CD4-positive, alpha-beta T cell (primary cell): Measurements from ENCODE around the gene COL7A1. TPM values are rescaled to one million over a fixed set of nuclear protein-coding genes. Genes with fewer than 3 reads are reported as not detected.
A peak's percentile ranks its signal among the peaks of the same experiment; 100 is the strongest.

ENCODE experiments used
- ATAC-seq: fragments of 200-7000 bp; cut with Tn5 transposase; one replicate; pipeline ENCODE4 v1.10.0; 2022; ENCODE audit warnings: mild to moderate bottlenecking; ENCODE audit not compliant: poor library complexity
- CTCF ChIA-PET: fragments of 350-600 bp; sonication (Branson Sonifier 250); formaldehyde crosslinking; loops from one replicate; lab custom pipeline; 2021; ENCODE audit warnings: antibody characterized with exemption, inconsistent platforms; lab: Charles Lee
- POLR2A ChIA-PET: fragments of 350-600 bp; sonication (Branson Sonifier 250); formaldehyde crosslinking; loops from one replicate; lab custom pipeline; 2021; ENCODE audit warnings: antibody characterized with exemption, inconsistent platforms; lab: Charles Lee
- DNase-seq, 14 experiments: peaks; one replicate each; pipeline ENCODE4 v3.0.0-alpha.2; 2013 to 2020; ENCODE audit warnings: mixed read lengths in 2 of 14
- H3K27ac ChIP-seq, 2 donors: one replicate each; pipeline versions ENCODE4 v1.5.1 to v1.7.0; 2013; ENCODE audit warnings: low read length in 2 of 2, low read depth in 1 of 2, mild to moderate bottlenecking in 1 of 2
- H3K27me3 ChIP-seq, 2 experiments: 1 replicate in 1 of 2; 2 replicates in 1 of 2; pipeline versions ENCODE4 v1.6.1 to v1.7.0; 2013; ENCODE audit warnings: low read length in 2 of 2, control low read depth in 1 of 2, mild to moderate bottlenecking in 1 of 2, moderate library complexity in 1 of 2; ENCODE audit not compliant: insufficient read depth in 2 of 2, control insufficient read depth in 1 of 2
- H3K36me3 ChIP-seq: one replicate; pipeline ENCODE4 v1.6.1; 2013; ENCODE audit warnings: low read length, control low read depth; ENCODE audit not compliant: insufficient read depth
- H3K4me1 ChIP-seq: one replicate; pipeline ENCODE4 v1.6.1; 2013; ENCODE audit warnings: low read length, control low read depth; ENCODE audit not compliant: insufficient read depth
- H3K4me3 ChIP-seq: one replicate; pipeline ENCODE4 v1.5.1; 2013; ENCODE audit warnings: mild to moderate bottlenecking, low read length, moderate library complexity
- H3K9me3 ChIP-seq, 2 experiments: 1 replicate in 1 of 2; 2 replicates in 1 of 2; pipeline versions ENCODE4 v1.6.1 to v1.7.0; 2013; ENCODE audit warnings: low read length in 2 of 2, mild to moderate bottlenecking in 2 of 2, control low read depth in 1 of 2, moderate library complexity in 1 of 2; ENCODE audit not compliant: control insufficient read depth in 1 of 2, insufficient read depth in 1 of 2
- H3K27ac Mint-ChIP-seq: one replicate; pipeline ENCODE4 v1.8.0; 2020; ENCODE audit warnings: mixed read lengths
- H3K27me3 Mint-ChIP-seq: one replicate; pipeline ENCODE4 v1.8.0; 2021; ENCODE audit warnings: mixed read lengths
- H3K36me3 Mint-ChIP-seq: one replicate; pipeline ENCODE4 v1.8.0; 2021; ENCODE audit warnings: low read depth, mixed read lengths
- H3K4me1 Mint-ChIP-seq: one replicate; pipeline ENCODE4 v1.8.0; 2021; ENCODE audit warnings: low read depth, mixed read lengths
- H3K4me3 Mint-ChIP-seq: one replicate; pipeline ENCODE4 v1.8.0; 2020; ENCODE audit warnings: mild to moderate bottlenecking, mixed read lengths
- H3K9me3 Mint-ChIP-seq: one replicate; pipeline ENCODE4 v1.8.0; 2020; ENCODE audit warnings: mixed read lengths
- intact Hi-C, 2 experiments: fragments of 100-400 bp; cut with DNase I in 1 of 2; cut with micrococcal nuclease in 1 of 2; formaldehyde crosslinking; loops; one replicate each; pipeline versions ENCODE4 v1.15.1 to v1.9.0; 2023 to 2025; cut with DNase I, micrococcal nuclease
- microRNA-seq: library from miRNA; unstranded; fragments of <30 nt; microRNA quantifications from one replicate; pipeline ENCODE4 v1.2.0, GENCODE V29; 2021; ENCODE audit warnings: borderline microRNAs expressed, borderline replicate concordance
- total RNA-seq, 174 experiments: library from RNA in 2 of 174; stranded (reverse) in 2 of 174; gene quantifications; one replicate each; pipeline ENCODE4 v1.2.3 and lab custom pipeline; 2021 to 2026
- TF ChIP-seq, protein P1 (sequence below): fragments of 200-600 bp; IDR thresholded peaks from one replicate; pipeline ENCODE4 v1.8.0; 2022; ENCODE audit warnings: antibody characterized with exemption, mild to moderate bottlenecking

Gene COL7A1
- total RNA-seq, 2 experiments from 2014 or later = 0.73 to 0.93 TPM

DNA sequence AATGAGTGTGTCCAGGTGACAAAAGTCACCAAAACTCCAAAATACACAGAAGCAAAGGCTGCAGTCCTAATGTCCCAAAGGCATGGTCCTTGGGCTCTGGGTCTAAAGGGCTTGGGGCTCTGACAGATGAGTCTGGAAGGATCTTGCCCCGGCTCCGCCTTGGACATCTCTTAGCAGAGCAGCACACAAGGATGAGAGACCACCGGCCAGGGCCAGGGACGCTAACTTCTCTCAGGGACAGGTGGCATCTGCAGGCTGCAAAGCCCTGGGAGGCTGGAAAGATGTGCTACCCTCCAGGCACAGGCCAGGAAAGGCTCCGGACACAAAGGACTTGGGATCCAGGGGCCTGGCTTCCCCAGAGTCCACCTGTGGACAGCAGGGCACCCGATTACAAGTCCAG is 77.1 kb downstream of the COL7A1 start:
- Histone ChIP-seq H3K9me3 (no peaks in the 10 kb centered on the region), H3K4me3 (no peak overlapping the region), H3K27ac (peak overlapping the region in 1 of 2 donors; percentile 2), H3K4me1 (peaks cover 78% of the 10 kb centered on the region), H3K36me3 (no peaks in the 10 kb centered on the region), H3K27me3 (no peaks in the 10 kb centered on the region)
- intact Hi-C loops = no loop called here
- ChIA-PET CTCF (interaction anchor here (1.5 kb wide), 1 partner anchor 82 kb away, joined by 5 read pairs; no protein-coding TSS in a partner anchor), POLR2A (interaction anchor here (1.0 kb wide), 1 partner anchor 81 kb away, joined by 3 read pairs; no protein-coding TSS in a partner anchor)
- no peak for DNase-seq
- Mint-ChIP-seq H3K36me3 (no peaks in the 10 kb centered on the region), H3K4me1 (peaks cover 65% of the 10 kb centered on the region), H3K27me3 (no peaks in the 10 kb centered on the region), H3K9me3 (no peaks in the 10 kb centered on the region), H3K4me3 (no peak overlapping the region), H3K27ac (peak overlapping the region; percentile 71)
- TF ChIP-seq, protein P1, sequence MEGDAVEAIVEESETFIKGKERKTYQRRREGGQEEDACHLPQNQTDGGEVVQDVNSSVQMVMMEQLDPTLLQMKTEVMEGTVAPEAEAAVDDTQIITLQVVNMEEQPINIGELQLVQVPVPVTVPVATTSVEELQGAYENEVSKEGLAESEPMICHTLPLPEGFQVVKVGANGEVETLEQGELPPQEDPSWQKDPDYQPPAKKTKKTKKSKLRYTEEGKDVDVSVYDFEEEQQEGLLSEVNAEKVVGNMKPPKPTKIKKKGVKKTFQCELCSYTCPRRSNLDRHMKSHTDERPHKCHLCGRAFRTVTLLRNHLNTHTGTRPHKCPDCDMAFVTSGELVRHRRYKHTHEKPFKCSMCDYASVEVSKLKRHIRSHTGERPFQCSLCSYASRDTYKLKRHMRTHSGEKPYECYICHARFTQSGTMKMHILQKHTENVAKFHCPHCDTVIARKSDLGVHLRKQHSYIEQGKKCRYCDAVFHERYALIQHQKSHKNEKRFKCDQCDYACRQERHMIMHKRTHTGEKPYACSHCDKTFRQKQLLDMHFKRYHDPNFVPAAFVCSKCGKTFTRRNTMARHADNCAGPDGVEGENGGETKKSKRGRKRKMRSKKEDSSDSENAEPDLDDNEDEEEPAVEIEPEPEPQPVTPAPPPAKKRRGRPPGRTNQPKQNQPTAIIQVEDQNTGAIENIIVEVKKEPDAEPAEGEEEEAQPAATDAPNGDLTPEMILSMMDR = no peak
- ATAC-seq = no peak

GRCh38 chr3:48516571-48516970 is 78.6 kb downstream of the COL7A1 start:
- intact Hi-C loops = no loop called here
- CTCF ChIA-PET = interaction anchor here (1.3 to 1.7 kb wide), 2 partner anchors 9 to 81 kb away, joined by 4 read pairs; no protein-coding TSS in a partner anchor
- no peaks in the 10 kb centered on the region for H3K9me3 Mint-ChIP-seq
- H3K27ac ChIP-seq = no peak overlapping the region
- no peaks in the 10 kb centered on the region for H3K27me3 ChIP-seq
- no peaks in the 10 kb centered on the region for H3K27me3 Mint-ChIP-seq
- peak in 3 of 14 experiments; percentile 29 to 70 (median 52) for DNase-seq
- H3K4me1 ChIP-seq = peaks cover 88% of the 10 kb centered on the region
- H3K4me1 Mint-ChIP-seq = peaks cover 75% of the 10 kb centered on the region
- POLR2A ChIA-PET = interaction anchor here (0.9 to 2.3 kb wide), 3 partner anchors 15 to 76 kb away, joined by 3 to 11 read pairs (median 6); partner anchors contain the start of genes CCDC51 and TMA7
- peak; percentile 30 for ATAC-seq
- H3K4me3 ChIP-seq = peak overlapping the region; percentile 10
- H3K9me3 ChIP-seq = no peaks in the 10 kb centered on the region
- H3K27ac Mint-ChIP-seq = peak overlapping the region; percentile 70
- TF ChIP-seq, protein P1 = no peak
- no peaks in the 10 kb centered on the region for H3K36me3 Mint-ChIP-seq
- H3K4me3 Mint-ChIP-seq = peak overlapping the region; percentile 80
- no peaks in the 10 kb centered on the region for H3K36me3 ChIP-seq

DNA sequence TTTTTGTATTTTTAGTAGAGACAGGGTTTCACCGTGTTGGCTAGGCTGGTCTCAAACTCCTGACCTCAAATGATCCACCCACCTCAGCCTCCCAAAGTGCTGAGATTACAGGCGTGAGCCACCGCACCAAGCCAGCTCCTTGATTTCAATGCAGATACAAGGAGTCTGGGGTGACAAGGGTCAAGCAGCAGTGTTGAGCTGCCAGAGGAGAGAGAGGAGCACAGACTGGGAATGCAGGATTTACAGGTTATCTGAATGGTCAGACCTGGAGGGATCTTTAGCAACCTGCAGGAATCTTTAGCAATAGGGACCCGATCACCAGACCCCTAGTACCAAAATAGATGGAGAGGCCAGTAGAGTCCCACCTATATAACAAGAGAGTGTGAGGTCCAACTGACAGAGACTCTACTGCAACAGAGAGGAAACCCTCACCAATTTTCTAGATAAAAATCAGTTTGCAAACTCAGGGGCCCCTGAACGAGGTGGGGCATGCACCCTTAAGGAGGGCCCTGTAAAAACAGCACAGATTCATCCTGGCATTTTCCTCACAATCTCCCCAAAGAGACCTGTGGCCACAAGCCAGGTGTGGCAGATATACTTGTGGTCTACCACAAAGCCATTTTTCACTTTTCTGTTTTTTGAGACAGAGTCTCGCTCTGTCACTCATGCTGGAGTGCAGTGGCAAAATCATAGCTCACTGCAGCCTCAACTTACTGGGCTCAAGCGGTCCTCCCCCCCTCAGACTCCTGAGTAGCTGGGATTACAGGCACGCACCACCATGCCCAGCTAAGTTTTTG is 80.5 kb downstream of the COL7A1 start:
- ChIA-PET POLR2A (interaction anchor here (0.5 to 2.3 kb wide), 10 partner anchors 8 to 214 kb away, joined by 3 to 11 read pairs (median 4); partner anchors contain the start of genes ATRIP, CCDC51, SHISA5 and TMA7), CTCF (interaction anchor here (0.5 to 1.7 kb wide), 3 partner anchors 13 to 79 kb away, joined by 3 to 4 read pairs (median 3); no protein-coding TSS in a partner anchor)
- H3K27me3 ChIP-seq = no peaks in the 10 kb centered on the region
- no peaks in the 10 kb centered on the region for H3K36me3 ChIP-seq
- H3K27ac ChIP-seq = peak overlapping the region; percentile 9 to 29
- H3K9me3 ChIP-seq = no peaks in the 10 kb centered on the region
- intact Hi-C loops = no loop called here
- Mint-ChIP-seq H3K9me3 (no peaks in the 10 kb centered on the region), H3K27me3 (no peaks in the 10 kb centered on the region), H3K36me3 (no peaks in the 10 kb centered on the region), H3K4me1 (peaks cover 79% of the 10 kb centered on the region), H3K27ac (peak overlapping the region; percentile 80), H3K4me3 (peak overlapping the region; percentile 82)
- DNase-seq (peak in 8 of 14 experiments; percentile 17 to 73 (median 40)), ATAC-seq (peak; percentile 55)
- TF ChIP-seq, protein P1 = no peak
- H3K4me3 ChIP-seq = peak overlapping the region; percentile 8
- H3K4me1 ChIP-seq = peaks cover 80% of the 10 kb centered on the region

Small RNA genes lying within 50 kb of the gene (microRNA-seq; reads per million reads assigned to microRNA genes)
- gene MIR4793 = not detected
- gene MIR6823 = not detected
- gene MIR711 = not detected

Other genes with a start within 250 kb of the COL7A1 start
- not detected for gene FBXW12, start 223.1 kb downstream of the COL7A1 start, total RNA-seq
- gene PLXNB1, start 165.2 kb downstream of the COL7A1 start, total RNA-seq = 1 to 10 TPM; 1.1 to 2.0 TPM
- 1 to 10 TPM; 5.5 to 5.8 TPM for gene CCDC51, start 155.2 kb downstream of the COL7A1 start, total RNA-seq
- 100 to 1,000 TPM; 289 to 297 TPM for gene TMA7, start 155.1 kb downstream of the COL7A1 start, total RNA-seq
- gene ATRIP, start 148.6 kb downstream of the COL7A1 start, total RNA-seq = 10 to 100 TPM in 1 of 2 experiments, 1 to 10 TPM in 1; 8.8 to 10.3 TPM
- 100 to 1,000 TPM; 102 to 109 TPM for gene SHISA5, start 91.2 kb downstream of the COL7A1 start, total RNA-seq
- 1 to 10 TPM in 1 of 2 experiments, under 1 TPM in 1; 0.98 to 2.5 TPM for gene PFKFB4, start 38.5 kb downstream of the COL7A1 start, total RNA-seq
- gene UCN2, start 31.5 kb downstream of the COL7A1 start, total RNA-seq = not detected
- 10 to 100 TPM; 74.1 to 75.5 TPM for gene UQCRC1, start 14.3 kb upstream of the COL7A1 start, total RNA-seq
- not detected for gene TMEM89, start 26.4 kb upstream of the COL7A1 start, total RNA-seq
- 10 to 100 TPM; 13.5 to 14.4 TPM for gene SLC26A6, start 40.1 kb upstream of the COL7A1 start, total RNA-seq
- gene CELSR3, start 67.6 kb upstream of the COL7A1 start, total RNA-seq = 1 to 10 TPM; 4.9 to 5.0 TPM
- gene NCKIPSD, start 90.6 kb upstream of the COL7A1 start, total RNA-seq = 10 to 100 TPM in 1 of 2 experiments, 1 to 10 TPM in 1; 9.7 to 10.8 TPM
- 100 to 1,000 TPM in 1 of 2 experiments, 10 to 100 TPM in 1; 97.2 to 121 TPM for gene IP6K2, start 121.9 kb upstream of the COL7A1 start, total RNA-seq